GM04504 (cell line): ENCODE results near the gene FAM43A.
A peak's percentile ranks its signal among the peaks of the same experiment; 100 is the strongest.

Experiments
- DNase-seq: peaks from one replicate; pipeline ENCODE4 v3.0.0-alpha.2; 2012; ENCODE audit warnings: low read depth

FAM43A gene

GRCh38 chr3:194711913-194712312 is 26.2 kb downstream of the FAM43A start:
- peak; percentile 83 for DNase-seq

- DNase-seq = no peak
Measured at GRCh38 chr3:194713299-194714136, 27.8 kb downstream of the FAM43A start.

- DNase-seq = no peak
Measured at GRCh38 chr3:194714137-194714455, 28.4 kb downstream of the FAM43A start.

GRCh38 chr3:194714564-194714963 is 28.9 kb downstream of the FAM43A start:
- DNase-seq = no peak

- no peak for DNase-seq
Measured at GRCh38 chr3:194715022-194715800, 29.5 kb downstream of the FAM43A start.

GRCh38 chr3:194718079-194718478 is 32.4 kb downstream of the FAM43A start:
- DNase-seq = no peak

- DNase-seq = no peak
Measured at GRCh38 chr3:194720048-194720447, 34.4 kb downstream of the FAM43A start.

GRCh38 chr3:194723846-194724618 is 38.3 kb downstream of the FAM43A start:
- no peak for DNase-seq

GRCh38 chr3:194725346-194725745 is 39.7 kb downstream of the FAM43A start:
- DNase-seq = no peak

- no peak for DNase-seq
Measured at GRCh38 chr3:194727435-194728128, 41.9 kb downstream of the FAM43A start.

GRCh38 chr3:194728986-194729385 is 43.3 kb downstream of the FAM43A start:
- no peak for DNase-seq

- no peak for DNase-seq
Measured at GRCh38 chr3:194730365-194730764, 44.7 kb downstream of the FAM43A start.

- DNase-seq = no peak
Measured at GRCh38 chr3:194731506-194732073, 45.9 kb downstream of the FAM43A start.

GRCh38 chr3:194732617-194733016 is 46.9 kb downstream of the FAM43A start:
- DNase-seq = no peak

- DNase-seq = no peak
Measured at GRCh38 chr3:194736277-194736895, 50.7 kb downstream of the FAM43A start.

- DNase-seq = no peak
Measured at GRCh38 chr3:194736896-194737600, 51.4 kb downstream of the FAM43A start.
